HL-60 (cell line): Measurements from ENCODE around the gene TRIM21.

Source experiments
- DNase-seq, 2 experiments: peaks; one replicate each; pipeline ENCODE4 v3.0.0-alpha.2; 2010 to 2020; ENCODE audit warnings: low read depth in 1 of 2, low spot score in 1 of 2
- H3K27ac ChIP-seq: fragments of 250-450 bp; sonication (Bioruptor Pico); replicated peaks from 2 replicates; pipeline ENCODE4 v1.5.1; 2020; ENCODE audit warnings: mild to moderate bottlenecking, moderate library complexity
- H3K27me3 ChIP-seq: fragments of 250-450 bp; sonication (Bioruptor Pico); 2 replicates; pipeline ENCODE4 v1.5.1; 2021; ENCODE audit warnings: mild to moderate bottlenecking, moderate library complexity; ENCODE audit not compliant: insufficient read depth, poor library complexity, severe bottlenecking
- H3K4me3 ChIP-seq: replicated peaks from 2 replicates; pipeline ENCODE4 v1.5.1; 2011; ENCODE audit warnings: mild to moderate bottlenecking, control low read depth, low read length; ENCODE audit not compliant: insufficient read depth
- CTCF ChIP-seq: IDR thresholded peaks from one replicate; pipeline ENCODE4 v1.5.1; 2011; ENCODE audit warnings: low read length, control low read depth, inconsistent platforms; ENCODE audit not compliant: insufficient read depth
- GABPA ChIP-seq: IDR thresholded peaks from 2 replicates; pipeline ENCODE4 v1.6.1; 2012; ENCODE audit warnings: low read depth
- POLR2AphosphoS5 ChIP-seq: IDR thresholded peaks from 2 replicates; pipeline ENCODE4 v1.6.1; 2012; ENCODE audit warnings: low read depth
- REST ChIP-seq: IDR thresholded peaks from 2 replicates; pipeline ENCODE4 v1.6.1; 2012; ENCODE audit warnings: low read depth; ENCODE audit not compliant: insufficient replicate concordance
- SPI1 ChIP-seq: IDR thresholded peaks from 2 replicates; pipeline ENCODE4 v1.6.1; 2012; ENCODE audit warnings: low read depth, mild to moderate bottlenecking, borderline replicate concordance

The TRIM21 gene

GRCh38 chr11:4388221-4388620, 5.3 kb downstream of the TRIM21 start:
- Histone ChIP-seq H3K4me3 (no peak overlapping the region), H3K27ac (no peak overlapping the region), H3K27me3 (no peaks in the 10 kb centered on the region)
- no peak for TF ChIP-seq POLR2AphosphoS5
- TF ChIP-seq GABPA: no peak
- no peak for TF ChIP-seq CTCF
- TF ChIP-seq REST: no peak
- TF ChIP-seq SPI1: no peak
- DNase-seq: no peak

GRCh38 chr11:4385978-4386740, 7.3 kb downstream of the TRIM21 start:
- no peak for DNase-seq

GRCh38 chr11:4381901-4382300, 11.6 kb downstream of the TRIM21 start:
- no peaks in the 10 kb centered on the region for H3K27me3 ChIP-seq
- no peak for DNase-seq
- TF ChIP-seq CTCF (no peak), POLR2AphosphoS5 (no peak), GABPA (no peak), REST (no peak), SPI1 (no peak)
- no peak overlapping the region for H3K4me3 ChIP-seq
- no peak overlapping the region for H3K27ac ChIP-seq

More at GRCh38 chr11:4385978-4386740, 7.3 kb downstream of the TRIM21 start:
- no peak overlapping the region for H3K4me3 ChIP-seq
- no peaks in the 10 kb centered on the region for H3K27me3 ChIP-seq
- no peak overlapping the region for H3K27ac ChIP-seq
- TF ChIP-seq CTCF: no peak
- no peak for TF ChIP-seq SPI1
